GM18907 (cell line): Measurements from ENCODE around the gene GBA2.

Experiments used
- ATAC-seq: cut with Tn5 transposase; IDR thresholded peaks from one replicate; pipeline ENCODE4 v1.9.1; 2021; ENCODE audit warnings: mild to moderate bottlenecking, moderate library complexity; ENCODE audit not compliant: unreplicated experiment

Gene GBA2

GRCh38 chr9:35748858-35749514 is at the start of gene GBA2, which contains the start of gene RGP1:
GBA2 (minus strand) TSS chr9:35749228; CDS start chr9:35748704, 524 bp downstream.
RGP1 (plus strand) TSS chr9:35749287; CDS start chr9:35749756, 469 bp downstream.
- peak; percentile 70 for ATAC-seq

- no peak for ATAC-seq
Observed at GRCh38 chr9:35797311-35798109, 48.5 kb upstream of the GBA2 start.

- ATAC-seq = no peak
Observed at GRCh38 chr9:35795695-35796094, 46.7 kb upstream of the GBA2 start.

- ATAC-seq = no peak
Observed at GRCh38 chr9:35793461-35793860, 44.4 kb upstream of the GBA2 start.

- no peak for ATAC-seq
Observed at GRCh38 chr9:35792826-35793225, 43.8 kb upstream of the GBA2 start.

- ATAC-seq = no peak
Observed at GRCh38 chr9:35792024-35792813, 43.2 kb upstream of the GBA2 start.

GRCh38 chr9:35791297-35791921 is 42.4 kb upstream of the GBA2 start, which contains the start of gene NPR2:
NPR2 (plus strand) TSS chr9:35791591; CDS start chr9:35792409, 818 bp downstream.
- ATAC-seq = no peak

GRCh38 chr9:35790385-35791296 is 41.6 kb upstream of the GBA2 start:
- ATAC-seq = peak; percentile 61

- ATAC-seq = no peak
Observed at GRCh38 chr9:35790025-35790384, 41.0 kb upstream of the GBA2 start.

- ATAC-seq = no peak
Observed at GRCh38 chr9:35789541-35789940, 40.5 kb upstream of the GBA2 start.

GRCh38 chr9:35783418-35783817 is 34.4 kb upstream of the GBA2 start:
- ATAC-seq = no peak

GRCh38 chr9:35781066-35781465 is 32.0 kb upstream of the GBA2 start:
- no peak for ATAC-seq

GRCh38 chr9:35778496-35778895 is 29.5 kb upstream of the GBA2 start:
- ATAC-seq = no peak

GRCh38 chr9:35776018-35776417 is 27.0 kb upstream of the GBA2 start:
- no peak for ATAC-seq

- no peak for ATAC-seq
Observed at GRCh38 chr9:35774907-35775635, 26.0 kb upstream of the GBA2 start.

- ATAC-seq = no peak
Observed at GRCh38 chr9:35771943-35772342, 22.9 kb upstream of the GBA2 start.

- ATAC-seq = no peak
Observed at GRCh38 chr9:35771534-35771933, 22.5 kb upstream of the GBA2 start.

- no peak for ATAC-seq
Observed at GRCh38 chr9:35771075-35771433, 22.0 kb upstream of the GBA2 start.

- no peak for ATAC-seq
Observed at GRCh38 chr9:35769763-35770162, 20.7 kb upstream of the GBA2 start.
